Nucleus accumbens (tissue), 56 donors: Measurements from ENCODE around the gene PIGH.
A peak's percentile ranks its signal among the peaks of the same experiment; 100 is the strongest.
"Not testable (repeated sequence)": the region's sequence is repeated elsewhere in the genome, so short reads cannot be mapped to it uniquely, and the experiment has no call there.

Experiments used
- DNase-seq, 56 donors: peaks; one replicate each; lab custom pipeline; 2025; lab: John Stamatoyannopoulos, UW

The PIGH gene

DNA sequence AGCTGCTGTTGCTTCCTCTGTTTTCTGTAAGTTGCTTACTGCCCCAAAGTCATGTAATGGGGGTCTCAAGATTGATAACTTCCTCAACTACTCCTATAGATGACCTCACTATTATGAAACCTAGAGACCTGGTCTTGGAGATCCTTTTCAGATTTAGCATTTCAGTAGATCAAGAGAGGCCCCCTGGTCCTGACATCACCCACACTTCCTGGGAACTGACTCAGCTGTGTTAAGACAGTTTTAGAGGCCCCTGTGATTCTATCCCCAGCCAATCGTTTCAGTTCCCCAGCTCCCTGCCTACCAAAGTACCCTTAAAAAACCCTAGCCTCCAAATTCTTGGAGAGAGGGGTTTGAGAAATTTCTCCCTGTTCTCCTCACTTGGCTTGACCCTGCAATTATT, 10.4 kb upstream of the PIGH start:
- DNase-seq = no peak

DNA sequence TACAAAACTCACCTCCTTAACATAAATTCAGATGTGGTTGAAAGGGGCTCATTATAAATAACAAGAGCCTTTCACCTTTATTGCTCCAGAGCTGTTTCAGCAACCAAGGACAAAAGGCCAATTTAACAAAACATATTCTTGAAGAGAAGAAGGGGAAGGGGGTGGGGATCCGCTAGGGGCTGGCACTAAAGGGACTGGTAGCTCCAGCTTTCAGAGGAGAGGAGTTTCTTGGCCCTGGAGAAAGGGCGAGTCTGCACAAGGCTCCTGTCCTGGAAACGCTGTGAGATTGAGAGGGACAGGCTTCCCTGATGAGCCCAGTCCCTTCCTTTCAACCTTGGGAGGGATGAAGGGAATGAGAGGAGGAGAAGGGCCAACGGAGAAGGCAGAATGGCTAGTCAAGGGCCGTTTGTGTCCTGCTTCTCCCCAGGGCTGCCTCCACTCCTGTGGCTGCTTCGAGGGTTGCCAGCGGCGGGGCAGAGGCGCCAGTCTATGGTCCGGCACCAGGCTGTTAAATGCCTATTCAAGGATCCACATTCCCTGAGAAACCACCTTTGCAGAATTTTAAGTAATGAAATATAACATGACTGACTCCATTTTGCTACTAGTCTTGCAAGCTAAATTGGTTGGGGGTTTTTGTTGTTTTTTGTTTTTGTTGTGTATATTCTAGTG, 9.7 kb upstream of the PIGH start:
- DNase-seq = no peak

DNA sequence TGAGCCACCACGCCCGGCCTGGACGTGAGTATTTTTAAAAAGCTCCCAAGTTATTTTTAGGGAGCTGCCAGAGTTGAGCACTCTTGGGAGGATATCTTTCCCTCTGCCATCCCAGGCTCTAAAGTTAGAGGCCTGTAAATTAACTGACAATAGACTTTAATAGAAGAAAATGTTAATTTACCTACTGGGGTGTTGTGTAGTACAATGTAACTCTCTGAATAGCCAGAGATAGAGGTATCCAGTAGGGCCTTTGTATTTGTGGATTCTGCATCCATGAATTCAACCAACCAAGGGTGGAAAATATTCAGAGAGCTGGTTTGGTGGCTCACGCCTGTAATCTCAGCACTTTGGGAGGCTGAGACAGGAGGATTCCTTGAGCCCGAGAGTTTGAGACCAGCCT, 7.6 kb upstream of the PIGH start:
- no peak for DNase-seq

DNA sequence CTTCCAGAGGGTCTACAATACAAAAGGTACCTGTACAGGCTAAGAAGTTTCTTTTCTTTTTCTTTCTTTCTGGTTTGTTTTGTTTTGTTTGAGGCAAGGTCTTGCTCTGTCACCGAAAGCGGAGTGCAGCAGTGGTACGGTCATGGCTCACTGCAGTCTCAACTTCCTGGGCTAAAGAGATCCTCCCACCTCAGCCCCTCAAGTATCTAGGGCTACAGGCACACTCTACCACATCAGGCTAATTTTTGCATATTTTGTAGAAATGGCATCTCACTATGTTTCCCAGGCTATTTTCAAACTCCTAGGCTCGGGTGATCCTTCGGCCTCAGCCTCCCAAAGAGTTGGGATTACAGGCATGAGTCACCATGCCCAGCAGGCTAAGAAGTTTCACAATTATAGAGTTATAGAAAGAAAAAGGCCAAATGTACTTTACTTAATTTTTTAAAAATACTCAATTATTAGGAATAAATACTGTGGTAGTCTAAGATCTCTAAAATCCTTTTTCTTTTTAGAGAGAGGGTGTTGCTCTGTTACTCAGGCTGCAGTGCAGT, 3.0 kb upstream of the PIGH start:
- DNase-seq = no peak

DNA sequence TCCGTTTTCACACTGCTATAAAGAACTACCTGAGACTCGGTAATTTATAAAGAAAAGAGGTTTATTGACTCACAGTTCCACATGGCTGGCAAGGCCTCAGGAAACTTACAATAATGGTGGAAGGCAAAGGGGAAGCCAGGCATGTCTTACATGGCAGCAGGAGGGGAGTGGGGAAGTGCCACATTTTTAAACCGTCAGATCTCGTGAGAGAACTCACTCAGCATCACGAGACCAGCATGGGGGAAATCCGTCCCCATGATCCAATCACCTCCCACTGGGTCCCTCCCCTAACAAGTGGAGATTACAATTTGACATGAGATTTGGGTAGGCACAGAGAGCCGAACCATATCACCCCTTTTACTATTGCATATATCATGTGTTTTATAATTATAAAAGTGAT, 2.0 kb upstream of the PIGH start:
- DNase-seq = no peak

DNA sequence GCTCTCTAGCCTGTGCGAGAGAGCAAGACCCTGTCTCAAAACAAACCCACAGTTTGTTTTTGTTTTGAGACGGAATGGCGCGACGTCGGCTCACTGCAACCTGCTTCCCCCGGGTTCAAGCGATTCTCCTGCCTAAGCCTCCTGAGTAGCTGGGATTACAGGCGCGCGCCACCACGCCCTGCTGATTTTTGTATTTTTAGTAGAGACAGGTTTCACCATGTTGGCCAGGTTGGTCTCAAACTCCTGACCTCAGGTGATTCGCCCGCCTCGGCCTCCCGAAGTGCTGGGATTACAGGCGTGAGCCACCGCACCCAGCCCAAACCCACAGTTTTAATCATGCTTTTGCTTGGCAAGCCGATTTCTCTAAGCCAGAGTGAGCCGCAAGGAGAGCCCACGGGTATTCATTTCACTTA, 500 bp upstream of the PIGH start:
- DNase-seq = not testable (repeated sequence)

DNA sequence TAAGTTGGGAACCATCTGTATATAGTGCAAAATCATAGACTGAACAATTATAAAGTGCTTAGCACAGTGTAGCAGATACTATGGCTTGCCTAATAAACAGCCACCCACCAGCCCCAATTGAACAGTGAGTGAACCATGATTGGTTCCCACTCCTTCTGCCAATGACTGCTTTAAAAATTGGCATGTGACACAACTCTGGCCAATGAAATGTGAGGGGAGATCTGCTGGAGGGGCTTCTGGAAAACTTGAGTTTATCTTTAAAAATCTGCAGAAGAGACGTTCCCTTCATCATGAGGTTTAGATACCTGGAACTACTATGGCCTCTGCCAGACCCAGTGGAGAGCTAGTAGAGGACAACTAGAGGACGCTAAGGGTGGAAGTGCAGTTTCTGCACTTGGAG, 4.7 kb downstream of the PIGH start:
- no peak for DNase-seq

DNA sequence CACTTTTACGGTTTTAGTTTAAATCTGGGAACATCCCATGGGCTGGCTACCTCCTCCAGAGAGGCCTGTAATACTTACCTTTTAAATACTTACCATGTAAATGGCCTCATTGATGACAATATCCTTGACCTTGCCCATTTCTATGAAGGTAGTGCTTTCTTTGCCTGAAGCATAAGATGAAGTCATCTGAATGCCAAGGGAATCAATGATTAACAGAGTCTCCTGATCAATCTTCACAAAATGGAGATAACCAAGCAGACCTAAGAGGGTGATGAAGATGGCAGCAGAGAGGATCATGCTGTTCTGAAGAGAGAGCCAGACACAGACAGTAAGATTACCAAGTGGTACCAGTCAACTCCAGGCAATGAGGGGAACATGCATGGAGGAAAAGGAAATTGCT, 6.4 kb downstream of the PIGH start:
- not testable (repeated sequence) for DNase-seq

DNA sequence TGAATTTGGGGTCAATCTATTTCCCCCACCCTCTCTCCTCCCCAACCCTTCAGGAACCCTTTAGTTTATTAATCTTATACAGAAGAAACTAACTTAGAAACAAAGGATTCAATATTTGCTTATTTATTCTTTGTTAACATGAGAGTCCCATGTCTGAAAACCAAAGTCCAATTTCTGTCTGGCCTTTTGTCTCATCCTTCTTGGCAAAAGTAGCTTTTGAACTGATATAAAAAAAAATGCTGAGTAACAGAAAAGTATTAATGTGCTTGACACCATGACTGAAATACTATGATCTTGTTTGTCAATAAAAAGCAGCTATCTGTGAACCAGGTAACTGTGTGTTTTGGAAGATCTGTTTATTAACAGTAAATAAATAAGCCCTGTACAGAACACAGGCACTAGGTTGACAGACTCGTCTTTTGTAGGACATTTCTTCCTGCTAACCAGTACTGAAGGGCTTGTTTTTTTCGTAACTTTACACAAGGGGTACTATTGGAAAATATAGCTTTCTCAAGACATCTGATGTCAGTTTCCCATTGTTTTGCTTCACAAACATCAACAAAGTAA, 10.8 kb downstream of the PIGH start:
- DNase-seq = no peak

DNA sequence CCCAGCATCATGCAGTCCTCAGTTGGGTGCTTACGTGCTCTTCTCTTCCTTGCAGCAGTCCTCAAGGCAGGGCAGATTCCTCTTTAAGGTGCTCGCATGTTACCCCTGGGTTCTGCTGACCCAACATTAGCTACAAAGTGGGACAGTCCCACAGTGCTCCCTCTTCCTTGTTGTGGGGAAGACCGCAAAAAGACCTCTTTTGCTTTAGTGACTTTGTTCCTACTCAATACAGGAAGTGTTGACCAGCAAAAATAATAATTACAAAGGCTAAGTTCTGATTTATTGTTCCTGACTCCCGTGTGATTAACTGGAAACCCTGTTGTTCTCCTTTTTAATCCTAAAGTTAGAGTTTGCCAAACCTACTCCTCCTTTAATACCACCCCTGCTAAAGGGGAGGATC, 13.7 kb downstream of the PIGH start:
- no peak for DNase-seq

DNA sequence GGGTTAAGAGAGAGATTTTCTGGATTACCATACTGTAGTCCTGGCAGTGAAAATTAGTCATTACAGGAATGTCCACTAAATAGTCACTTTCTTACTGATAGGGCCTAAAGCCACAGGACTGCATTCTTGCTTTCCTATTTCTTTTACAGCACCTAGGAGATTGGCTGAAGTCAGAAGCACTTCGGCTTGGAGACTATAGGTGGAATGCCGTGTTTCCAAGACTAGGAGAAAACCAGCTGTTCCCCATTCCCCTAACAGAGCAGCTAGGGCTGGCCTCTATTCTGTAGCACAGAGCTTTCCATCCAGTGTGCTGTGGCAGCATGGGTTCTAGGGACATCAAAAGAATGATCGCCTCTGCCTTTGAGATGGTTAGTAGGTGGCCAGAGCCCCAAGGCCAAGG, 15.1 kb downstream of the PIGH start:
- no peak for DNase-seq

DNA sequence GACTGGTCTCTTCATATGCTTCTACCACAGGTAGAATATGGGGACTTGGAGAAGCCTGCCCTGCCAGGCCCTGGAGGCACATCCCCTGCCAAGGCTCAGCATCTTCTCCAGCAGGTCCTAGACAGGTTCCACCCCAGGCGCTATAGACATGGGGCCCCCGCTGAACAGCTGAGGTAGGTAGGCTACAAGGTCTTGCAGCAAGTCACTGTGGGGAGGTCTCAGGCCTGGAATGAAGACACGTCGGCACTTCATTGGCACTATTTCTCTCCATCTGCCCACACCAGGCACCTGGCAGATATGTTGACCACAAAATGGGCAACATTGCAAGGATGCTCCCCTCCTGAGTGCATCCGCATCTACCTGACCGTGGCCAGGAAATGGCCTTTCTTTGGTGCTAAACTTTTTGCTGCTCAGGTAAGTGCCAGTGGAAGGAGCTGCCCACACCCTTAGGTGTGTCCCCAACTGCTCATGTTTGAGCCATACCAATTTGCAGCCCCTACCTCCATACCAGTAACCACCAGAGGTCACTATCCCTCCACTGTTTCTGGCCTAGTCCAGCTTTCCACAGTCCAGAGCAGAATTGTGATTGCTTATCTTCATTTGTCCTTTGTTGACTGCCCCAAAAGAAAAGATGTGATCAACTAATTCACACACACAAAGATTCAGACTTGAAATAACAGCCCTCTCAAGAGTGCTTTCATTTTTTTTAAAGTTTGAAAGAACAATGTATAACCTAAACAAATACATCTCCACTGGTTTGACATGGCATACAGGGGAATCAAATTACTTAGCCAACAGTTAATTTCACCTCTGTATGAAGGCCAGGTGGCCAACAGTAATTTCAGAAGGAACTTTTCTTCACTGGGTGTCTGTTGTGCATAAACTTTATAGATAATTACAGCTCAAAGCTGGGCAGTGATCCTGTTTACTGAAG, 16.1 kb downstream of the PIGH start:
- DNase-seq = peak in 2 of 56 donors; percentile 10 to 32

DNA sequence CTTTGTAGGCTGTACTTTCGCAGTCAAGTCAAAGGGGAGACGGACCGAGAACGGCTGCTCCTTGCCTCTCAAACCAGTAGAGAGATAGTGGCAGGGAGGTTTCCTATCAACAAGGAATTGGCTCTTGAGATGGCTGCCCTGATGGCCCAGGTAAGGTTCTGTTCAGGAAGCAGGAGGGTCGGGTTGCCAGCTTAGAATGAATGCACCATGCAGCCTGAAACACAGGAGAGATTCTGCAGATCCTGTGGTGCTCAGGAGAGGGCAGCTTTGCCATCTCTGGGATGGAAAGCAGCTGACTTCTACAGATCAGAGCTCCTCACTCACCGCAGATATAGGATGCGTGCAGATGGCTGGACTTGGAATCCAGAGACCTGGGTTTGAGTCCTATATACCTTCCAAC, 18.0 kb downstream of the PIGH start:
- DNase-seq = no peak

DNA sequence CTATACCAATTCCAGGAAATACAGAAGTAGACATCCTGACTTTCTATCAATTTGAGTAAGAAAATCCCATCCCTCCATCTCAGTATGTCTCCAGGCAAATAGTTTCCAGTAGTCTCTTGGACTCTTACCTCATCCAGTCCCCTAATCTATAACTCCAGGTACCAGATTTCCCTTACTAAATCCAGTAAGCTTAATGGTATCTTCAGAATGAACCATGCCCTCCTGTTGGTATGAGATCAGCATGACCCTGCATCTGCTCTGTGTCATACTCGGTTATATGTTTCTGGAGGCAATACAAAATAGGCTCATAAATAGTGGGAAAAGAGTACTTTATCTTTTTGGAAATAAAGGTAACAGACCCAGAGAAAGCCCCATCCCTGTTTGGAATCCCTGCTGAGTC, 18.4 kb downstream of the PIGH start:
- DNase-seq = no peak

DNA sequence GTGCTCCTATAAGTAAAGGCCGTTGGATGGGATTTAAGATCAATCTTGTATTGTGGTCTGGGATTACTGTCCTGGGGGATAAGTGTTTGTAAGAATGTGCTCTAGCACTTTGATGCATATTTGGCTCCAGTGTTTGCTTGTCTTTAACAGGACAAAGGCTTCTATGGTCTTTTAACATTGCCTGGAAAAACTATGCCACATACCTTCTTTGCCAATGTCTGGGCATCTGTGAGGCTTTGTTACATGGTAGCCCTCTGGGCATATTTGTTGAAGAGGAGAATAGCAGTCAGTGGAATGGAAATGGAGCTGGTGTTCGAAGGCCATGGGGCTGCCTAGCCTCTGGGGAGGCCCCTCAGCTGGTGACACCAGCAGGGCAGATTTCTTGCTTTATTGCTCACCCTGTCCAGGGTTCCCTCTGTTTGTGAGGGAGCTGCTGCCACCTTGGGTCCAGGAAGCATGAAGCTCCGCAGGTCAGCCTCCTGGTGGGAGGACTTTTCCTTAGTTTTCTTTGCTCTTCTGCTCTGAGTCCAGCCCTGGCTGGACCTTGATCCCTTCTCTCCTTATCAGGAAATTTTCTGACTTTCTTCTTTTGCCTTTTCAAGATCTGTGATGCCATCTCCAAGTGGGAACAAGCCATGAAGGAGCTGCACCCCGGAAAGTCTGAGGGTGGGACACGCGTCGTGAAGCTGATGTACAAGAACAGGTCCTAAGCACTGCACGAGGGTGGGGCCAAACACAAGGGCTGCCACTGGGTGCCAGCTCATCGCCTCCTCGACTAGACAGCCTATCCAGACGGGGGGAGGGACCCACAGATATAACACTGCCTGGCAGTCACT, 19.5 kb downstream of the PIGH start:
- peak in 1 of 56 donors; percentile 17 for DNase-seq

DNA sequence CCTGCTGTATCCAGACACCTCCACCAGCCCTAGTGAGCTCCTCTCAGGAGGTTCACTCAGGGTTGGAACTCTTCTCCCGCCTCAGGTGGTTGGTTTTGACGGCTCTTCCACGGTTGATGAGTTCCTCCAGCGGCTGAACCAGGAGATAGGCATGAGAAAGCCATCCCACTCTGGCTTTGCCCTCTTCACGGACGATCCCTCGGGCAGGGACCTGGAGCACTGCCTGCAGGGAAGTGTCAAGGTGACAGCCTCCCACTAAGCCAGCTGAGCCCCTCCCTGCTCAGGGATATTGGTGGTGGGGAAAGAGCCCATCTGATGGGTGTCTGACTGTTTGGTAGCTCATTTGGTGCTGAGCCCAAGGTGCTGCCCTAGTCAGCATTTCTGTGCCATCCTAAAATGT, 20.4 kb downstream of the PIGH start:
- DNase-seq = no peak

DNA sequence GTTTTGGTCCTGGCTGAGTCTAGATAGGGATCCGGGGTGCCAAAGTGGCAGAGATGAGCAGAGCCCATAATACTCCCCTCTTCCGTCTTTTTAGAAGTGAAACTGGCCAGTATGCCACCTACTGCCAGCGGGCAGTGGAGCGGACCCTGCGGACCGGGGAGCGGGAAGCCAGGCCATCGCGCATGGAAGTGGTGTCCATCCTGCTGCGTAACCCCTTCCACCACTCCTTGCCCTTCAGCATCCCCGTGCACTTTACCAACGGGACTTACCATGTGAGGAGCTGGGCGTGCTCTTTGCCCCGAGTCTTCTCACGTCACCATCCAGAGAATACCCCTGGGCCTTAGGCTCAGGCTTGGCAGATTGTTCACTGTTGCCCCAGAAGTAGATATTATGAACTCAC, 21.0 kb downstream of the PIGH start:
- no peak for DNase-seq

DNA sequence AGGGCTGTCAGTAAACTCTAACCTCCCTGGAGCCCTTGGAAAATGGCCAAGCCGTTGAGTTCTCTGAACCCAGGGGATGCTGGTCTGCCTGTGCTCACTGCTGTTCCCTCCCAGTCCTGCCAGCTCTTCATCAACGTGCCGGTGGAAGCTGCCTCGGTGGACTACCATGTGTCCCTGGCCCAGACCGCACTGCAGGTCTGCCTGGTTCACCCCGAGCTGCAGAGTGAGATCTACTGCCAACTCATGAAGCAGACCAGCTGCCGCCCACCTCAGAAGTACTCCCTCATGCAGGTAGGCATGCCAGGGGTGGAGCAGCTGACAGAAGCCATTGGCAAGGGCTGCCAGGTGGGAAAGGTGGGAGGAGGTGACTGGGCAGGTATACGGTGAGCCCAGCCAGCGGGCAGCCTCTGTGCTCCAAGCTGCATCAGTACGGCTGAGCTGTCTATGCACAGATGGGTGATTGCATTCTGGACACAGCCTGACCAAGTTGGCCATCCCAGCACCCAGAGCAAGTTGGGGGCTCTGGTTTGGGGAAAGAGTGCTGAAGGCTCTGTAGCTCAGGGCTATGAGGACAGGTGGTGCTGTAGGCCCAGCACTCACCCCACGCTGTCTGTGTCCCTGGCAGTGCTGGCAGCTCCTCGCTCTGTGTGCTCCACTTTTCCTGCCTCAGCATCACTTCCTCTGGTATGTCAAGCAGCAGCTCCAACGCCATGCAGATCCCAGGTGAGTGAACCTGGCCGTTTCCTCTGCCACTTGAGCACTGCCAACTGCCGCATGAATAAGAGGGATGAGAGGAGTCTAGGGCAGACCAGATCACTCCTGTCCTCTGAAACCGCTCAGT, 21.9 kb downstream of the PIGH start:
- DNase-seq = no peak

DNA sequence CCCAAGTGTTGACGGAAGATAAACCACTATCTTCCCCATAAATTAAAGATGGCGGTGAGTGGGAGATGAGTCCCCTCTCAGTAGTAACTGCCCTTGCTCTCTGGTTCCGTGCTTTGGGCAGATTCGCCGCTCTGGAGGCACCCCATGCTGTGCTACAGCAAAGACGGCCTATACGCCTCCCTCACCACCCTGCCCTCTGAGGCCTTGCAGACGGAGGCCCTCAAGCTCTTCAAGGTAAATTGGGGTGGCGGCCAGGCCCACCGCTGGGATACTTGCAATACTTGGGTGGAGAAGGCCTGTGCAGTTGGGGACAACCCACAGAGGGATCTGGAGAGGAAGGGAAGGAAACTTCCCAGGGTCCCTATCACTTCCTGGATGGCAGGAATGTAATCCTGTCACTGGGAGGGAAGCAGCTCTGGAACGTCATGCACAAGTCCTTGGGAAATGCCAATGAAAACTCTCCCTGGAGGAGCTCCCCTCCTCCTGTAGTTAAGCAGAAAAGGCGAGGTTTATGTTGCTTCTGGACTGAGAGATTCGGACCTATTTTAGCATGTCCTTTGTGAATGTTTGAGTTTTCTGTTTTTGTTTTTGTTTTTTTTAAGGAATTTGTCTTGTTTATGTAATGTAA, 22.8 kb downstream of the PIGH start:
- no peak for DNase-seq
